Dermis microvascular lymphatic vessel endothelial cell (primary cell): Measurements from ENCODE around the gene TGM3. TPM values are rescaled to one million over a fixed set of nuclear protein-coding genes. Genes with fewer than 3 reads are reported as not detected.

Experiments used
- DNase-seq, 2 donors: peaks; one replicate each; pipeline versions ENCODE4 v3.0.0 to v3.0.0-alpha.2; 2010; ENCODE audit warnings: low read depth in 2 of 2
- total RNA-seq: library from RNA; depleted of rRNA; stranded (reverse); fragments of >200 nt; gene quantifications from 2 replicates; pipeline ENCODE4 v1.2.1, GENCODE V29; 2014

The TGM3 gene
- total RNA-seq, 1 donor from 2014 or later = not detected

DNA sequence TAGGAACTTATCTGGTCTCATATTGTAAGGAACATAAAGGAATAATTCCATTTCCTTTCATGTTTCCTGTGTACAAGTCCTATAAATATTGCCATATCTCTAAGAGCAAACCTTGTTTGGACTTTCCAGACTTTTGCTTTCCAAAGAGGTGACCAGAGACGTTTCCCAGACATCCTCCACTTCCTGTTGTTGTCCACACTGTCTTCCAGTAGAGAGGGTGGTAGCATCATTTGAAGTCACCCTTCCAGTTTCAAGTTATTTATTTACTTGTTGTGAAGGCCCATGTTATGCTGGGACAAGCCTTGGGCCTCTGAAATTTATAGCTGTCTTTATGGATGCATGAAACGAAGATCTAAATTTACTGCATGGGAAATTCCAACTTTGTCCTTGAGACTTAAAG lies 10.6 kb upstream of the TGM3 start:
- peak in 1 of 2 donors; percentile 65 for DNase-seq

- DNase-seq = peak; percentile 41 to 76
Measured at GRCh38 chr20:2285613-2286012, 10.2 kb upstream of the TGM3 start.

DNA sequence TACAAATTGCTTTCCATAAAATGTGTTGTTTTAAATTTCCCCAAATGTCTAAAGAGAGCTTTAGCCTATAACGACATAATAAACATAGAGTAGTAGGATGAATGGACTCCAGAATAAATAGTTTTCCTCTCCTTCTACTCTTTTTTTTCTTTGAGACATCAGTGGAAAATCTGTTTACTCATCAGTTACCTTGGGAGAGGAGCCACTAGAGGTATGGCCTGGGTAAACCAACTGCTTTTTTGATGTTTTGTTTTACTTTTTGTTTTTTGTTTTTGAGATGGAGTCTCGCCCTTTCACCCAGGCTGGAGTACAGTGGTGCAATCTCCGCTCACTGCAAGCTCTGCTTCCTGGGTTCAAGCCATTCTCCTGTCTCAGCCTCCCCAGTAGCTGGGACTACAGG lies 8.3 kb upstream of the TGM3 start:
- no peak for DNase-seq

DNA sequence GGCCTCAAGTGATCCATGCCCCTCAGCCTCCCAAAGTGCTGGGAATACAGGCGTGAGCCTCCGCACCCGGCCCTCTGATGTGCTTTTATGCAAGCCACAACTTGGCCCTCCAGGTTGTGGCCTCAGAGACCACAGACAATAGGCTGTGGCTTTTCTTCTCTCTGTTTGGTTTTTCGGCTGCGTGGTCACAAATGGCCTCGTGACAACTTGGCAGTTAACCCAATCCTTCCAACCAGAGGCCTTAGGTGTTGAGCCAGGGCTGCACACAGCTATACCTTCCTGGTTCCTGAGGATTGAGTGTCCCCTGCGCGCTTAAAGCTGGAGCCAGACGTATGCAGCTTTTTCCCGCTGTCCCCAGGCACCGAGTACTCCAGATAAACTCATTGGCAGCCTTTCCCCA lies 6.3 kb upstream of the TGM3 start:
- peak; percentile 27 to 49 for DNase-seq

DNA sequence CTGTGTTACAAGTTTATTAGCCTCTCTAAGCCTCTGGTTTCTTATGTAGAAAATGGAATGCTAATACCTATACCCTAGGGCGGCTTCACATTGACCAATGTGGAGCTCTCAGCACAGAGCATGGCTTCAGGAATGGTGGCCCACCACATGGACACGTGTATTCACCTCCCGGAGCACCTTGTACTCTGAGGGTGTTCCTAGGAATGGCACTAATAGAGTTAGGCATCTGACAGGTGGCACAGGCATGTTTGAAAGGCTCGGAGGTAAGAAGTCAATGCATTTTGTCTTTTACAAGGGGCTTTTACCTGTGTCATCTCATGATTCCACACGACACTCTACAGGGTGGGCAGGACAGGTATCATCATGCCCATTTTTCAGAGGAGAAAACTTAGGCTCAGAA lies 5.3 kb upstream of the TGM3 start:
- DNase-seq = no peak

DNA sequence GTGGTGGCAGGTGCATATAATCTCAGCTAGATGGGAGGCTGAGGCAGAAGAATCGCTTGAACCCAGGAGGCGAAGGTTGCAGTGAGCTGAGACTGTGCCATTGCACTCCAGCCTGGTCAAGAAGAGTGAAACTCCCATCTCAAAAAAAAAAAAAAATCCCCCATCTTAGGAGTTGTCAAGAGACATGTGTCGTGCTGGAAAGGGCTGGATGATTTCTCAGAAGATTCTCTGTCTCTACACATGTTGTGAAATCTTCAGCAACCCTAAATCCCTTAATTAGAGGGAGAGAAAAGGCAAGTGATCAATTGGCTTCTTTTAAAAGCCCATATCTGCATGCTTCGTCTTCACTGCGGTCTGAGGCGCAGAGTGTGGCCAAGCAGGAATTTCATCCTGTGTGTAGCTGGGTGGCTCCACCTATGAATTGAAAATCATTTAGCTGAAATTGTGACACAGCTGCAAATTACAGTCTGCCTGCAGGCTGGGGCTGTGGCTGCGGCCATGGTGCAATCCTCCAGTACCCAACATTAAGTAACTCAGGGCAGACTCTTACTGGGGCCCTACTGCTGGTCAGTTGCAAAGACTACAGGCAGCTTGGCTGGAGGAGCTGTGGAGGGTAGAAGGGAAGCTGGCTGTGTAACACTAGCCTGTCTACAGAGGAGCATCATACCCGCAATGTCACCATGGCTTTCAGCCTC lies 3.2 kb upstream of the TGM3 start:
- no peak for DNase-seq

GRCh38 chr20:2293486-2293885 lies 2.3 kb upstream of the TGM3 start:
- no peak for DNase-seq

DNA sequence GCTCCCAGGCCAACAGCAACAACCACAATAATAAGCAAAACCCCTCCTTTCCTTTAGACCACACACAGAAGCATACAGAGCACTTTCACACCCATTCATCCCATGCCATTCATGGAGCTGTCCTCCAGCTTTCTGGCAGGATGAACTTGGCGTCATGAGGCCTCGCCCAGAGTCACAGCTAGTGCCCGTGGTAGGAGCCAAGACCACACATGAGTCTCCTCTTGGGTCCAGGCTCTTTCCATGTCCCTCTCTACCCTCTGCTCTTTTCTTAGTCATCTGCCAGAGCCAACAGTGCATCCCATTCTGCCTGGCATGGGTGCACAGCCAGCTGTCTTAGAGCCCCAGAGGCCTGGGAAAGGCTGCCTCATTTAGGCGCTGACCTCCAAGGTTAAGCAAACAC lies 1.8 kb upstream of the TGM3 start:
- DNase-seq = no peak

- DNase-seq = no peak
Measured at GRCh38 chr20:2295286-2295685, 515 bp upstream of the TGM3 start.

DNA sequence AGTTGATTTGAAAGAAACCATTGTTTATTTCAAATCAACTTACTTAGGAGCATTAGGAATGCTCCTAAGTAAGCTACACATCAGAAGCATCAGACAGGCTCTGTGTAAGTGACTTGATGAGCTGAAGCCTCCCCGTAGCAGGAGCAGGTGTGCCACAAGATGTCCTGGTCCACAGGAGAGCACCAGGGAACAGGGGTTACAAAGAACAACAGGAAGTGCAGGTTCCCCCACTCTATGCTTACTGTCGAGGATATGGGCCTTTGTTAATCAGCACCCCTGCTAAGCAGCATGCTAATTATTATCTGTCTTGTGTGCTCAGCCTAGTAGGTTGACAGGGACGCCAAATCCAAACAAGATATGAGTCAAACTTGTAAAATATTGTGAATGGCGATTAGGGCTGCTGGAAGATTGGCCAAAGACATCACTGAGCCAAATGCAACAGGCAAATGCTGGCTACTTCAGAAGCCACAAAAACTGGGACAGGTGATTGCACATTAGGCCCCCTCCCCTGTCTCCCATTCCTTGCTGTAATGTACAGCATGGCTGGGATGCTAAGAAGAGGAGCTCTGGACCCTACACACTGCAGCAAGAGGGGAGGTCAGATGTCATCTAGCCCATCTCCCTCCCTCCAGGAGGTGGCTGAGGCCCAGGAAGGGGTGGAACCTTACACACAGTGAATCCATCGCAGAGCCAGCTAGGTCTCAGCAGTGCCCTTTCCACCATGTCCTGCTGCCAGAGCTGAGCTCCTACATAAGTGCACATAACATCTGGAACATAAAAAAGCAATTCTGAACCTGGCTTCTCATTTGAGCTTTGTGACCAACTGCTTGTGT lies 939 bp downstream of the TGM3 start:
- DNase-seq = no peak

GRCh38 chr20:2297357-2297728 lies 1.5 kb downstream of the TGM3 start:
- DNase-seq = no peak

DNA sequence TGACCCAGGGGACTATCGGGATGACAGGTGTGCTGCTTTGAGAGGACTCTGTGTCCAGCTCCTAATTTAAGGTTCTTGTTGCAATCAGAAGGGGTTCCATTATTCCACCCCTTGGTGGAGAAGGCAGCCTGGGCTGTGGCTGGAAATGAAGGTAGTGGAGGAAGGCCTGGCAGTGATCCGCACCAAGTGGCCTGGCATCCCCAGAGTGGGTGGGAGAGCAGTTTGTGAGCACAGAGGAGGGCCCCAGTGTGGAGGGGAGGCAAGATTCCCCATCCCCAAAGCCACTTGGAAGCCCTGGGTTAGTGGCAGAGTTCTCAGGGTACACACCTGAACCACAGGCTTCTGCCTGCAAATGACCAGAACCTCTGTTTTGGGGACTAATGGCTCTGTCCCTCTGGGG lies 2.3 kb downstream of the TGM3 start:
- DNase-seq = no peak

DNA sequence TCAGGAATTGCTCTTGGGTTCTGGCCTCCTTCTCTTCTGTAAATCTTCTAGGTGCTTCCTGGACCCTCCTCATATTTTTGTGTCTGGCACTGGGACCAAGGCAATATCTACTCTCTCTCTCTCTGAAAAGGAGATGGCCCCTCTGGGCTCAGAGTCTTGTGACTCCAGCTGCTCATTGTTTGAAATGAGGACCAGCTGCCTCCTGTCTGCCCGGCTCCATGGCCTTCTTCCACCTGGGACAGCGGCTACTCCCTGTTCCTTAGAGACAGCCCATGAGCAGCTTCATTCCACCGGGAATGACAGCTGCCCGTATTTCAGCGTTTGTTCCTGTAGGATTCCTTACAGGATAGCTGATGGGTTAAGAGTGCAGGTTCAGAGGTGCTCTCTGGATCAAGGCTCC lies 2.9 kb downstream of the TGM3 start:
- DNase-seq = no peak

GRCh38 chr20:2299301-2299700 lies 3.5 kb downstream of the TGM3 start:
- no peak for DNase-seq

DNA sequence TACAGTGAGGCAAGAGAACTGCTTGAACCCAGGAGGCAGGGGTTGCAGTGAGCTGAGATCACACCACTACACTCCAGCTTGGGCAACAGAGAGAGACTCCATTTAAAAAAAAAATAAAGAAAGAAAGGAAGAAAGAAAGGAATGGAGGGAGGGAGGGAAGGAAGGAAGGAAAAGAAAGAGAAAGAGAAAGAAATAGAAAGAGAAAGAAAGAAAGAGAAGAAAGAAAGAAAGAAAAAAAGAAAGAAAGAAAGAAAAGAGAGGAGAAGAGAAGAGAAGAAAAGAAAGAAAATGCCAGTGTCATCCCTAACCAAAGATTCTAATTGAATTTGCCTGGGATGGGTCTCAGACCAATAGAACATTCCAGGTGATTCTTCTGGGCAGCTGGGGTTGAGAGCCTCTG lies 4.2 kb downstream of the TGM3 start:
- no peak for DNase-seq

GRCh38 chr20:2300420-2300819 lies 4.6 kb downstream of the TGM3 start:
- no peak for DNase-seq

DNA sequence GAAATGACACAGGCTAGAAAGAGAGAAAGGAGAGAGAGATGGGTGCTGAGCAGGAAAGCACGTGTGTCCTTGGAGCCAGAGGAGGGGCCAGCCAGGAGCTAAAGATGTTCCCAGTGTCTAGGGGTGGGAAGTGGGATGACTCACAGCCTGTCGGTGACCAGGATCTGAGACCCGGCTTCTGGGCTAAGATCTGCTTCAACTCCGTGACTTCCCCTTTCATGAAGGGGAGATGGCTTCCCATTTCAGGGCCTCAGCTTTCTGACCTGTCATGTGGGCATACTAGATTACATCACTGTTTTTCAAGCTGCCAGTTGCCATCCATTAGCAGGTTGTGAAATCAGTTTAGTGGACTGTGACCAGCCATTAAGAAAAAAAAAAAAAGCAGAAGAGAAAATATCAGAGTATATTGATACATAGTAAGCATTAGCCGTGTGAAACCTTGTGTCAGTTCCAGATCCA lies 5.4 kb downstream of the TGM3 start:
- peak in 1 of 2 donors; percentile 31 for DNase-seq

DNA sequence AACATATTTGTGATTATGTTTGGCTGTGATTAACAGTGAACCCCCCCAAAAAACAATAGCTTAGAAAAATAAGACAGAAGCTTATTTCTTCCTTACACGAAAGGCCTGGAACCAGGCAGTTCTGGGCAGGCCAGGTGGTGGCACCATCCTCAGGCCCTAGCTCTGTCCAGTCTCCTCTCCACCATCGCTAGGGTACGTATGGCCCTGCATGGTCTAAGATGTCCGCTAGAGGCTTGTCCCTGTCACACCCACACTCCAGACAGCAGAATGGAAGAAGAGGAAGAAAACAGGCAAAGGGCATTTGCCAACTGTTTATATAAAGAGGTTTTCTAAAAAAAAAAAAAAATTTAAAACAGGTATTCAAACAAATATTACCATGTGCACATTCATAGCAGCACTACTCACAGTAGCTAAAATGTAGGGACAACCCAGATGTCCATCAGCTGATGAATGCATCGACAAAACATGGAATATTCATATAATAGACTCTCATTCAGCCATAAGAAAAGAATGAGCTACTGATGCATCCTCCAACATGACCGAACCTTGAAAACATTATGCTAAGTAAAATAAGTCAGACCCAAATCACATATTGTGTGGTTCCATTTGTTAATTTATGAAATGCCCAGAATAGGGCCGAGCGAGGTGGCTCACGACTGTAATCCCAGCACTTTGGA lies 6.7 kb downstream of the TGM3 start:
- DNase-seq = no peak

DNA sequence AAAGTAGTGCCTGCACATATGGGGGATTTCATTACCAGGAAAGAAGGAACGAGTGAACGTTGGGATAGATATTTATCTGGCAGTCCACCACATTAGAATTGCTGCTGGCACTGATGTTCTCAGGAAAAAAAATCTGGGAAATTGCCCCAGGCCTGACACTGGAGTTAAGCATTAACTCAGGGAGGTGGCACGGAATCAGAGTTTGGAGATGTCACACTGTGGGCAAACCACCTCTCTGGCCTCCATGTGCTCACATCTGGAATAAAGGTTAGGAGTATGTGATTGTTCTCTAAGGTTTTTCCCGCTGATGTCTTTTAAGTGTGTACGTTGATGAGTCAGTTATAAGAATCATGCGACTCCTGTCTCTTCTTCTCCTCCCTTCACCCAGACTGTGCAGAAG lies 7.9 kb downstream of the TGM3 start:
- DNase-seq = no peak

DNA sequence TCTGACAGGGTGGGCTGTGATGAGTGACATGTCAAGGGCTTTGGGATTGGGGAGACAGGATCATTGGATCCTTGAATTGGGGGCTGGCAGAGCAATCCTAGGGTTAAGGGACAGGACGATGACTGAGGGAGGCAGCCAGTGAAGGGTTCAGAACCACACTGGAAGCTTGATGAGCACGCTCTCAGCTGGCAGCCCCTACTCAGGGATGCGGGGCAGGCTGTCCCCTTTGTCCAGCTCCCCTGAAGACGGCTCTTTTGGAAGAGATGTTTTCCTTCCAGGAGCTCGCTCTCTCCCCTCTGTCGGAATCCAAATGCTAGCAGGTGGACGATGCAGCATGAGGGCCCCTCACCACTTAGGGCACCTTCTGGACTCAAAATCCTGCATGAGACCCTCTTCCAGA lies 8.4 kb downstream of the TGM3 start:
- no peak for DNase-seq

GRCh38 chr20:2305029-2305428 lies 9.2 kb downstream of the TGM3 start:
- DNase-seq = no peak

DNA sequence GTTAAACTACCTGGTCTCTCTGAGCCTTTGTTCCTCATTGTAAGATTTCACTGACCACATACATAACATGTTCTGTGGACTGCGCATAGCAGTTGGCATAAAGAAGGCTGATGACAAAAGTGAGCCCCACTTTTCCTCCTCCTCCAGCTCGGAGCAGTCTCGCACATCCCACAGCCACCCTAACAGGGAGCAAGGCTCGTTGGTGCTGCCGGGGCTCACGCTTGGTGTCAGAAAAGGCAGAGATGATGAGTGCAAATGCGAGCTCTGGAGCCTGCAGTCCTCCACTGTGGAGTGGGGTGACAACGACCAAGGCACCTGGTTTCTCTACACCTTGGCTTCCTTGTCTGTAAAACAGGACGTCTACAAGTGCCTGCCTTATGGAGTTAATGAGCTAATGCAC lies 9.7 kb downstream of the TGM3 start:
- no peak for DNase-seq

- no peak for DNase-seq
Measured at GRCh38 chr20:2305946-2306345, 10.1 kb downstream of the TGM3 start.
